Spinal cord (tissue), 10 donors: Measurements from ENCODE around the gene P4HA2. TPM values are rescaled to one million over a fixed set of nuclear protein-coding genes. Genes with fewer than 3 reads are reported as not detected.
A peak's percentile ranks its signal among the peaks of the same experiment; 100 is the strongest.

Experiments
- DNase-seq, 6 donors: peaks; one replicate each; pipeline versions ENCODE4 v3.0.0 to v3.0.0-alpha.2; 2013 to 2015; ENCODE audit warnings: low spot score in 6 of 6, low read depth in 4 of 6
- H3K27ac ChIP-seq: one replicate; pipeline ENCODE4 v1.5.1; 2013; ENCODE audit warnings: low read depth, low read length, control low read depth
- H3K27me3 ChIP-seq: one replicate; pipeline ENCODE4 v1.6.1; 2013; ENCODE audit warnings: low read length; ENCODE audit not compliant: control insufficient read depth, insufficient read depth
- H3K36me3 ChIP-seq: one replicate; pipeline ENCODE4 v1.6.1; 2013; ENCODE audit warnings: low read length; ENCODE audit not compliant: control insufficient read depth, insufficient read depth
- H3K4me1 ChIP-seq: one replicate; pipeline ENCODE4 v1.6.1; 2013; ENCODE audit warnings: low read length; ENCODE audit not compliant: control insufficient read depth, insufficient read depth
- H3K4me3 ChIP-seq: one replicate; pipeline ENCODE4 v1.5.1; 2013; ENCODE audit warnings: low read depth, low read length, control low read depth
- H3K9me3 ChIP-seq: one replicate; pipeline ENCODE4 v1.6.1; 2013; ENCODE audit warnings: low read length; ENCODE audit not compliant: control insufficient read depth, insufficient read depth
- WGBS: methylation state at CpG from one replicate; pipeline ENCODE4 v1.1.5; 2013; ENCODE audit warnings: missing lambda C conversion rate; ENCODE audit not compliant: insufficient coverage; 5-methylcytosine and 5-hydroxymethylcytosine counted together
- polyA plus RNA-seq, 2 donors: library from polyadenylated mRNA; unstranded; fragments of 120-200 nt; gene quantifications; one replicate each; pipeline ENCODE4 v1.2.1, GENCODE V29; 2013; ENCODE audit not compliant: insufficient read length in 2 of 2
- total RNA-seq, 2 donors: library from RNA; depleted of rRNA in 1 of 2; stranded (reverse); fragments of 120-200 nt in 1 of 2; fragments of >200 nt in 1 of 2; gene quantifications; one replicate each; pipeline versions ENCODE4 v1.2.3 to v1.2.4, GENCODE V29; 2013 to 2014
- donor health status: healthy.

Gene P4HA2
- total and polyA plus RNA-seq, 4 donors, result 11.2 to 44.1 (median 22.2) TPM

GRCh38 chr5:132190161-132190817 lies 37.4 kb downstream of the P4HA2 start:
- no peak overlapping the region for H3K27ac ChIP-seq
- DNase-seq, result peak in 5 of 6 donors; percentile 48 to 95 (median 55)
- no peaks in the 10 kb centered on the region for H3K9me3 ChIP-seq
- H3K36me3 ChIP-seq, result peaks cover 6% of the 10 kb centered on the region
- no peak overlapping the region for H3K4me3 ChIP-seq
- H3K27me3 ChIP-seq, result no peaks in the 10 kb centered on the region
- WGBS, result 0% methylated on average over 1 of the region's 3 CpGs
- no peaks in the 10 kb centered on the region for H3K4me1 ChIP-seq

GRCh38 chr5:132184588-132184987 lies 43.1 kb downstream of the P4HA2 start:
- no peak overlapping the region for H3K27ac ChIP-seq
- no peaks in the 10 kb centered on the region for H3K36me3 ChIP-seq
- WGBS, result 77% methylated on average over 1 of the region's 1 CpG
- no peak overlapping the region for H3K4me3 ChIP-seq
- H3K27me3 ChIP-seq, result no peaks in the 10 kb centered on the region
- H3K4me1 ChIP-seq, result peaks cover 9% of the 10 kb centered on the region
- H3K9me3 ChIP-seq, result no peaks in the 10 kb centered on the region
- no peak for DNase-seq

- Histone ChIP-seq H3K4me1 (peaks cover 9% of the 10 kb centered on the region), H3K36me3 (no peaks in the 10 kb centered on the region), H3K9me3 (no peaks in the 10 kb centered on the region), H3K4me3 (no peak overlapping the region), H3K27me3 (no peaks in the 10 kb centered on the region), H3K27ac (no peak overlapping the region)
- DNase-seq, result no peak
- WGBS, result 89% methylated on average over 1 of the region's 2 CpGs
These were observed 43.9 kb downstream of the P4HA2 start for GRCh38 chr5:132183723-132184122.

- 70% methylated on average over 10 of the region's 13 CpGs for WGBS
- no peaks in the 10 kb centered on the region for H3K9me3 ChIP-seq
- H3K27ac ChIP-seq, result no peak overlapping the region
- no peak for DNase-seq
- H3K27me3 ChIP-seq, result no peaks in the 10 kb centered on the region
- no peak overlapping the region for H3K4me3 ChIP-seq
- H3K36me3 ChIP-seq, result no peaks in the 10 kb centered on the region
- H3K4me1 ChIP-seq, result peaks cover 9% of the 10 kb centered on the region
These were observed 45.2 kb downstream of the P4HA2 start for GRCh38 chr5:132182359-132183040.

- no peak overlapping the region for H3K27ac ChIP-seq
- no peak for DNase-seq
- 56% methylated on average over 18 of the region's 20 CpGs for WGBS
- H3K27me3 ChIP-seq, result no peaks in the 10 kb centered on the region
- no peaks in the 10 kb centered on the region for H3K36me3 ChIP-seq
- no peak overlapping the region for H3K4me3 ChIP-seq
- H3K9me3 ChIP-seq, result no peaks in the 10 kb centered on the region
- peaks cover 9% of the 10 kb centered on the region for H3K4me1 ChIP-seq
These were observed 46.5 kb downstream of the P4HA2 start for GRCh38 chr5:132181011-132181629.

GRCh38 chr5:132180134-132180745 lies 47.4 kb downstream of the P4HA2 start:
- Histone ChIP-seq H3K4me3 (no peak overlapping the region), H3K27me3 (no peaks in the 10 kb centered on the region), H3K27ac (no peak overlapping the region), H3K4me1 (peaks cover 9% of the 10 kb centered on the region), H3K9me3 (no peaks in the 10 kb centered on the region), H3K36me3 (no peaks in the 10 kb centered on the region)
- peak in 4 of 6 donors; percentile 9 to 71 (median 42) for DNase-seq
- 17% methylated on average over 6 of the region's 8 CpGs for WGBS

- peaks cover 9% of the 10 kb centered on the region for H3K4me1 ChIP-seq
- no peaks in the 10 kb centered on the region for H3K36me3 ChIP-seq
- H3K9me3 ChIP-seq, result no peaks in the 10 kb centered on the region
- 63% methylated on average over 1 of the region's 3 CpGs for WGBS
- DNase-seq, result no peak
- H3K27ac ChIP-seq, result no peak overlapping the region
- H3K27me3 ChIP-seq, result no peaks in the 10 kb centered on the region
- no peak overlapping the region for H3K4me3 ChIP-seq
These were observed 48.2 kb downstream of the P4HA2 start for GRCh38 chr5:132179405-132179804.

- H3K4me3 ChIP-seq, result no peak overlapping the region
- H3K27me3 ChIP-seq, result no peaks in the 10 kb centered on the region
- no peaks in the 10 kb centered on the region for H3K9me3 ChIP-seq
- peaks cover 9% of the 10 kb centered on the region for H3K4me1 ChIP-seq
- 92% methylated on average over 6 of the region's 6 CpGs for WGBS
- DNase-seq, result no peak
- H3K36me3 ChIP-seq, result no peaks in the 10 kb centered on the region
- no peak overlapping the region for H3K27ac ChIP-seq
These were observed 49.9 kb downstream of the P4HA2 start for GRCh38 chr5:132177691-132178149.

- DNase-seq, result no peak
- H3K27me3 ChIP-seq, result no peaks in the 10 kb centered on the region
- peaks cover 9% of the 10 kb centered on the region for H3K4me1 ChIP-seq
- no peak overlapping the region for H3K27ac ChIP-seq
- H3K4me3 ChIP-seq, result no peak overlapping the region
- H3K9me3 ChIP-seq, result no peaks in the 10 kb centered on the region
- WGBS, result 92% methylated on average over 2 of the region's 3 CpGs
- no peaks in the 10 kb centered on the region for H3K36me3 ChIP-seq
These were observed 50.7 kb downstream of the P4HA2 start for GRCh38 chr5:132176987-132177386.
